HL-60/S4 (cell line): ENCODE measurements around the gene C1orf141.

Source experiments
- in situ Hi-C: fragments of 300-500 bp; cut with MboI; formaldehyde crosslinking; loops from 2 replicates; pipeline ENCODE4 v1.14.3; 2022; ENCODE audit warnings: low sequenced_read_pairs

Gene C1orf141

DNA sequence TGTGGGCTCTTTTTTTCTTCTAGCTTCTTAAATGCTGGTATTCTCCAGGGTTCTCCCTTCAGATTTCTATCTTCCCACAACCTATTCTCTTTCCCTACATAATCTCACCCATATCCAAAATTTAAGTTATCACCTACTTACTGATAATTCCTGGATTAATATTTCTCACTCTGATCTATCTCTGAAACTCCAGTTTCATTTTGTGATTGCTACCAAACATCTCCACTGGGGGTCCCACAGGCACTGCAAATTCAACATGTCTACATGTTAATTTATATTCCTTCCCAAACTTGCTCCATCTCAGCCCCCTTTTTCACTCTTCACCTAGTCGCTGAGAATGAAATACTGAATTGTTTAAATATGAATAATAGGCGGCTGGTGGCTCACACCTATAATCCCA, 9.9 kb upstream of the C1orf141 start:
- in situ Hi-C loops, result loop anchor here (10.0 kb wide), 2 partner anchors 150 to 380 kb away; no protein-coding TSS in a partner anchor

DNA sequence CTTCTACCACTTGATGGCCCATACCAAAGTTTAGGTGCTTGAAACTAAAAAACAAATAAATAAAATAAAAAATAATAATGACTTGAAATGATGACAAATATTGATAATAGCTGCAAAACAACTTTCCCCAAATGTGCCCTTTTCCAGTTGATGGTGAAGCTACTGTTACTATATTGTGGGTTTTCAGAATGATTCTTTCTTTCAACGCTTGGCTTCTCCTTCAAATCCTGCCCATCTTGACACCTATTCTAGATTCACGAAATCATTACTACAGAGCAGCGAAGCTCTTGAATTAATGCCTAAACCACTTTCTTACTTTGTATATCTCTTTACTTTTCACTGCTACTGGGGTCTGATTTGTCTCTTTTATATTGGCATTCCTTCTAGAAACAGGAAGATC, 9.2 kb upstream of the C1orf141 start:
- in situ Hi-C loops, result loop anchor here (10.0 kb wide), 2 partner anchors 149 to 379 kb away; no protein-coding TSS in a partner anchor

DNA sequence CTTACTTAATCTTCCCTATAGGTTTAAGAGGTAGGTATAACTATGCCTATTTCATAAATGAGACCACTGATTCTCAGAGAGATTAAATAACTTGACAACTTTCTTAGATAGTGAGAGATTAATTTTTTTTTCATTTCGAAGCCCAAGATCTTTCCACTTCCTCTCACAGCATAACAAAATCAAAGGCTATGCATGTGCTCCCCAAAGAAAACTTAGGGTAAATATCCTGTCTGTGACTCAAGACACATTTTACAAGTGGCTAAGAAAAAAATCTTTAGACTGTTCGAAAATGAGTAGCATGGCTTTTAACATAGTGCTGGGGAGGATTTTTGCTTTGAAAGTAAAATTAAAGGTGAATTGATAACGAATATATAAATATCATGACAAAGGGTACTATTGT, 8.2 kb upstream of the C1orf141 start:
- in situ Hi-C loops, result loop anchor here (10.0 kb wide), 2 partner anchors 148 to 378 kb away; no protein-coding TSS in a partner anchor

DNA sequence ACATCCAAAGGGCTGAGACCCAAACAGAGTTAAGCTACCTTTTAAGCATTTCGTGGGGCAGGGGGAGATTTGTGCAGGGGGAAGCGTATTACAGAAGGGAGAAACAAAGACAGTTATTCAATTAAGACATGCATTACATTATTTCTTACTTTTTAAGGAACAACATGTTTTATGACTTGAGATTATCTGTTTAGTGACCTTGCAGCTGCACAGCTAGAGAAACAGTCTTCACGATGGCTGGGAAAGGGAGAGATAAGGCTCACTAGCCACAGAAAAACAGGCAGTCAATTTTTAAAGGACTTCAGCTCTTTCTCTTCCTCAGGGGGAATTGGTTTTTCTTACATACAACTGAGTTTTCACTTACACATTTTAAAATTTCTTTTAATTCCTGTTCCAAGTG, 7.1 kb upstream of the C1orf141 start:
- in situ Hi-C loops, result loop anchor here (10.0 kb wide), 2 partner anchors 147 to 377 kb away; no protein-coding TSS in a partner anchor

DNA sequence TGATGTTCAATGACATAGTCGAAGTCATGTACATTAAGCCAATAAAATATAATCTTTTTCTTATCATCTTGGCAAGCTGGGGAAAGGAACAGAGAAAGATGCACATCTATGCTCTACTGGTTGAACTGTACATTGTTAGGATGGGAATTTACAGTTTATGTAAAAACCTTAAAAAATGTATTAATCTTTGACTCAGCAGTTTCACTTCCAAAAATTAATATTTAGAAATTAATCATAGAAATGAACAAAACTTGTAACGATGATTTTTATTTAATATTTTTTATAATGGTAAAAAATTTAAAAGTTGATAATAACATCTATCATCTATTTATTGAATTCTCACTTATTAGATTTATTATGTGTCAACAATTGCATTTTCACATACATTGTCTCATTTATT, 5.7 kb upstream of the C1orf141 start:
- in situ Hi-C loops, result loop anchor here (10.0 kb wide), 2 partner anchors 146 to 376 kb away; no protein-coding TSS in a partner anchor

DNA sequence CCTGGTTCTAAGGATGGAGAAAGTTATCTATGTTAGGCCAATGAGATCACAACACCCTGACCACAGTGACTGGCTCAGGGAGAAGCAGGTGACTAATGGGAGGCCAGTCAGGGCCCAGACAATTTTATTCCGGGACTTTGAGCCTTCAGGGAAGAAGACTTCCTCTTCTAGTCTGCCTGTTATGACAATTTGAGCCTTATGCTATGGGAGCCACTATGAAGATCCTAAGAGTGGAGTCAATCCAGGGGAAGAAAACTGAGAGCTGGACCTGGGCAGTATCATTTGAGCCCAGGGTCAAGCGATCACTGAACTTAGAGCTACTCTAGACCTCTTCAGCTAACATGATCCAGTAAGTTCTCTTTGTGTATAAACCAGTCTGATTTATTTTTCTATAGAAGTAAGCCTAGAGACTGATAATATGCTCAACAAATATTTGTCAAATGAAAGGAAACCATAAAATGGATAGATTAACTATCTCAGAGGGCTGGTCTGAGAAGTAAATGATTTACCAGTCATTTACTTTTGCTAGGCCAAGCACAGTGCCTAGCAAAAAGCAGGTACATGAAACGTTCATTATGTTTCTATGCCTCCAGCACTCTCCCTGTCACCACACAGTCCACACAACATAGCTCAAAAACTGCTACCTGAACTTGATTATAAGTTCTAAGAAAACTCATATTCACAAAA, 4.2 kb upstream of the C1orf141 start:
- in situ Hi-C loops, result no loop called here

DNA sequence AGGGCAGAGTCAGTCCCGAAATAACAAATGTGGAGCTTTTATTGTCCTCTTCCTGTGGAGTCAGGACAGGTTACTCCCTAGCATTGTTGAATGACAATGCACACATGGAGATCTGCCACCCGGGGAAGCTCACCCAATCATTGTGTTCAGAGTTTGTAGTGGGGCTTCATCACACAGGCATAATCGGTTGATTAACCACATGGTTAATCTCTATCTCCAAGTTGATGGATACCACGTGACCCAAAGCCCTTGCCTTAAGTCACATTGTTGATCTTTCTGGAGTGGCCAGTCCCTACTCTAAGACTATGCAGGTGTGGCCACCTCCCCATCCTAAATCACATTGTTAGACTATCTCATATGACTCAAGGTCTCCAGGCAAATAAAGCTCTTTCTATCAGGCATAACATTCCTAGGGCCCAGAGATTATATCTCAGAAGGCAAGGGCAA, 2.6 kb upstream of the C1orf141 start:
- in situ Hi-C loops, result no loop called here

DNA sequence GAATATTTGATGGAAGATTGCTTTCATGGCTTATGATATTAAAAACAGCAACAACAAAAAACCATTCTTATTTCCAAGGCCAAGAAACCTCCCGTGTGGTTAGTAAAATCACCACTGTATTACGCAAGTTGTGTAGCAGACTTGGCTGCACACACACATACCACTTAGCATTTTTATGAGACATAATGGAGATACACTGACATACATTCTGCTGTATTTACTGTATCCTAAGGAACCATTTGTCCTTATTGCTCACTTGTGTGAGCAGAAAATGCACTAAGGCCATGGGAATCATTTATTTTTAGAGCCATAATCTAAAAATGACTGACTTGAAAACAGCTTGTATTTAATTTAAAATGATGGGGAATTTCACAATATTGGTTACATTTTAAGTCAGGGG, 584 bp upstream of the C1orf141 start:
- in situ Hi-C loops, result no loop called here

DNA sequence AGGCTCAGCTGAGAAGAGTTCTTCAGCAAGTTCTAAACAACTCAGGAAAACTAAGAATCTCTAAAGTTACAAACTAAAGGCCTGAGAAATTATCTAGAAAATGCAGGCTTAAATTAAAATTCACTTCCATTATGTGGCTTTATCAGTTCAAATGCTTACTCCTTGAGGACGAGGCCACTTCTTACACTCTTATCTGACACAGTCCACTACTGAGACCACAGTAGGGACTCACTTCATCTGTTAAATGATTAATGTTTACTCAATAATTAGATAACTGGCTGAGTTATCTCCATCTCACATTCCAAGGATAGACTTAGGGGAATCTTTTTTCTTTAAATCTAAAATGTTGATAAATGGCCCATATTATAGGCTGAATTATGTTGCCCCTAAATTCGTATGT, 1.6 kb downstream of the C1orf141 start:
- in situ Hi-C loops, result no loop called here

DNA sequence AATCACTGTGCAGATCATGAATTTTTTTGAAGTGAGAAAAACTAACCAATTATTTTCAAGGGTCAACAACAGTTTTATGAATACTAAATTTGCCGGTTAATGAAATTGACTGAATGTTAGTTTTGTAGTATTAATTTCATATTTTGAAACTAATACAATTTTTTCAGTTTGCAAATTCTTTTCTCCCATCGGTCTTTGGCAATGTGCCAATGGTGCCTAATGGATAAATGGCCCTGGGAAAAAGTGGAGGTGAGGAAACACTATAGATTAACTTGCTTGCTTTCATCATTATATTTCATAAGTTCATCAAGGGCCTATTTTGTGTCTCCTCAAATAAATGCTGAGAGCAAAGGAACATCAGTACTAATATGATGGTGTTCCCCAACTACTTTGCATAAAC, 4.1 kb downstream of the C1orf141 start:
- in situ Hi-C loops, result no loop called here

DNA sequence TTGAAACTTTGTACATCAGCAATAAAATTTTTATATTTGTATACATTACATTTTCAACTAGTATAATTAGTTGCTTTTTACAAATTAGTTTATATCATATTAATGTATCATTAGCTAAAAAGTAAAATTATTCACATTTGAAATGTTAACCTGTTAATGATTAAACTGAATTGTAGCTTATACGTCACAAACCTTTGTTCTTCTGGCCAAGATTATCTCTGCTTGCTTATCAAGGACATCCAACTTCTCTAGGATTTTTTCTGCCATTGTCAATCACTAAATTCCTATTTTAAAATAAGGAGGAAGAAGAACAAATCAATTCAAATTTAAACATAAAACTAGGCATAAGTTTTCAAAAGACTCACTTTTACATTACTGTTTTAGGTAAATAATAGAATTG, 7.8 kb downstream of the C1orf141 start:
- in situ Hi-C loops, result no loop called here

DNA sequence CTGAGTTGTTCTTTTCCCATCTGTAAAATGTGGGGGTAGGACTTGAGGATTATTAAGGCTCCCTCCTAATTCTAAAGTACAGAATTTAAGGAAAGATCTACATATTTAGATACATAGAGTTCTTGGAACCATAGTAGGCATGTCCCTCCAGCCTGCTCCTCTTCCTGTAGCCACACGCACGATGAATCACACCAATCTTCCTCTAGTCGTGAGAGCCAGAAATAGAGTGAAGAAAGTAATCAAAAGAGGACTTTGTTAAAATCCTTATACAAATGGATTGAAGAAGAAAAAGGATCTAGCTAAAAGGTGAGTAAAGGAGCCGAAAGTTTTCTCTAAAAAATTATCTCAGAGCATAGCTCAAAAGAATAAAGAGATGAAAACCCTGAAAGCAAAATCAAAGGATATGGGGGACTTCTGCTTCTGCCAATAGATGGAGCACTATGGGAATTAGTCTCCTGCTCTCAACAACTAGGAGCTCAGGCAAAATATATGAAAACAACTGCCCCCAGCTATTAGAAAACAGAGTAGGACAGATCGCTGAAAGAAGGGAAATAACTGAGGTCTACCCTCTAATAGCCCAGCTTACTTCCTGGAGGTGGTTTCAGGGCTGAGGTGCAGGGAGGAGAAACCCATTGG, 8.5 kb downstream of the C1orf141 start:
- in situ Hi-C loops, result no loop called here

DNA sequence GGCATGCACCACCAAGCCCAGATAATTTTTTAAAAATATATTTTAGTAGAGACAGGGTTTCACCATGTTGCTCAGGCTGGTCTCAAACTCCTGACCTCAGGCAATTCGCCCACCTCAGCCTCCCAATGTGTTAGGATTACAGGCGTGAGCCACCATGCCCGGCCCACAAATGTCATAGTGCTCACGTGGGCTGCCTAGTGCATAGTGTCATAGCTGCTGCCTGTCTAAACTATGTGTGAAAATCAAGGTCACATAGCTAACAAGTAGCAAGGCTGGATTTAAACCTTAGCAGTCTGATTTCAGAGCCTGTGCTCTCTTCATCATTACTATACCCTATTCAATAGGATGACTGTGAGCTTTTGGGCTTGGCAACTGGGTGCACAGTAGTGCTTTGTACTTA, 10.3 kb downstream of the C1orf141 start:
- in situ Hi-C loops, result no loop called here

DNA sequence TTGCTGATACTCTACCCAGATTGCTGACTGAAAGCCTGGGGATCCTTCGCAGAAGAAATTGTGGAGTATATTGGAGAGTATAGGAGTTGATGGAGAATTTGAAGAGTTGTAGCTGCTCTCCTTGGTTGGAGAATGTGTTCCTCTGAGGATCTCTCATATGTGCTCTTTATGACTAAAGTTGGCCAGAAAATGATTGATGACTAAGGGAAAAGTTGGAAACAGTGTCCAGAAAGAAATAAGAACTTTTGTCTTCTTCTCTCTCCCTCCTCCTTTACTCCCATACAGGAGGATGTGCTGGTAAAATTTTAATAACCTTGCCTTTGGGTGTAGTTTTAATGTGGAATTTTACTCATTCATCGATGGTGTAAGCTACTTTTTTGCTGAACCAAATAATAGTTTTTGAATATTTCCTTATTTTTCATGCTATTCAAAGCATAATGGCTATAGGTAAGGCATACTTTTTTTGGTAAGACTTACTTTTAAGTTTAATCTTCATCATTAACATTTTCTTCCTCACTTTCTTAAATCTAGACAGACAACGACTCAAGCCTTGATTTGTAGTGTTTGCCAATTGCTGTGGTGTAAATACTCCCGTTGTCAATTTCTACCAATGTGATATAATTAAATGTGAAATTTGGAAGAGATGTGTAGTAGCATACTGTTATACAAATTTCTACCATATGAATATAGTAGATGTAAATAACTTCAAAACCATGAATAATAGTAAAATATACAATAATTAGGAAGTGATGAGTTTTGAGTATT, 13.7 kb downstream of the C1orf141 start:
- in situ Hi-C loops, result no loop called here

DNA sequence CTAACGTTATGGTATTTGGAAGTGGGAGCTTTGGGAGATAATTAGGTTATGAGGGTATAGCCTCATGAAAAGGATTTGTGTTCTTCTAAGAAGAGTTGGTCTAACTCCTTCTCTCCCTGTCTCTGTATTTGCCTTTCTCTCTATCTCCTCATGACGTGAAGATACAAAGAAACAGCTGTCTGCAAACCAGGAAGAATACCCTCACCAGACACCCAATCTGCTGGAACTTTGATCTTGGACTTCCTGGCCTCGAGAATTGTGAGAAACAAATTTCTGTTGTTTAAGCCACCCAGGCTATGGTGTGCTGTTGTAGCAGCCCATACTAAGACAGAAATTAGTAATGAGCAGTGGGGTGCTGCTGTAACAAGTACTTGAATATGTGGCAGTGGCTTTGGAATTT, 16.1 kb downstream of the C1orf141 start:
- in situ Hi-C loops, result no loop called here

DNA sequence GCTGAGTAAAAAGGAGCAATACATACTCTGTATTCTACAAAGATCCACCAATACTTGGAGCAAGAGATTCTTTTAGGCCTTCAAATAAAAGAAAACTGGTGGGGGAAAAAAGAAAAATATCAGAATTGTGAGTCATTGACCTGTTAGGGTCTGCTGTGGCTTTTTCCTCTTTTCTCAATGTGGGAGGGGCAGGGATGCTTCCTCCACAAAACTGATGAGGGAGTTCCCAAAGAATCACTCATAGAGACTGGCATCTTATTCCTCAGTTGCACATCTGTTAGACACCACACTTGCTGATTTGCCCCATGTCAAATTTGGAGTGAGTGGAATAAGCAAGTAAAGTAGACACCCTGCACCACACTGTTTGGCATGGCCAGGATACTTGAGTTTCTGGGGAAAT, 16.6 kb downstream of the C1orf141 start:
- in situ Hi-C loops, result no loop called here

DNA sequence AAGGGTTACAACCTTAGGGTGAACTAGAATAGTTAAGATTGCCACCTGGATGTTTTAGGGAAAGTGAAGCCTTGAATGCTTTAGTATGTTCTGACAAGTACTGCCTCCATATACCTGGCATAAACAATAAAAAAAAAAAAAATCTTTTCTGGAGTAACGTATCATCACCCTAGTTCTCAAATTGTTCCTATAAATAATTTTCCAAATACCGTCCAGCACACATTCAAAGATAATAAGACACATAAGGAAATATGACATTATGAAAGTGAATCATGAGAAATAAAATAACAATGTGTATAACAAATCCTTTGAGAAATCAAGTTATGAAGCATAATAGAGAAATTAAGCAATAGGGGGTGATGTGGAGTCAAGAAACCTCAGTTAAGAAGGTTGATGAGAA, 20.6 kb downstream of the C1orf141 start:
- in situ Hi-C loops, result no loop called here

DNA sequence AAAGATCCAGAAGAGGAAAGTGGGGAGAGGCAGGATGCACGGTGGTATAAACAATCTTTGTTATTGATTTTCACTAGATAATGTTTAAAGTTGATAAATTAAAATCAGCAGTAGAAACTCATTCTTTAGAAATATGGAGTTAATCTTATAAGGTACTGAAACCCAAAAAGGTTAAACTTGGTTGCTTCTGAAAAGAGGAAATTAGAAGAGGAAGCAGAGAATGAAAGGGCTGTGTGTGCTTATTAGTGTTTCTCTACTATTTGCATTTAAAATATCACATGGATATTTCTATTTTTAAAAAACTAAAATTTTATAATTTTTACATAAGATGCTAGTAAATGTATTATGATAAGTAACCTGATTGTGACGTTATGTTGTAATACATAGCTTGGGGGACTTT, 24.4 kb downstream of the C1orf141 start:
- in situ Hi-C loops, result no loop called here

DNA sequence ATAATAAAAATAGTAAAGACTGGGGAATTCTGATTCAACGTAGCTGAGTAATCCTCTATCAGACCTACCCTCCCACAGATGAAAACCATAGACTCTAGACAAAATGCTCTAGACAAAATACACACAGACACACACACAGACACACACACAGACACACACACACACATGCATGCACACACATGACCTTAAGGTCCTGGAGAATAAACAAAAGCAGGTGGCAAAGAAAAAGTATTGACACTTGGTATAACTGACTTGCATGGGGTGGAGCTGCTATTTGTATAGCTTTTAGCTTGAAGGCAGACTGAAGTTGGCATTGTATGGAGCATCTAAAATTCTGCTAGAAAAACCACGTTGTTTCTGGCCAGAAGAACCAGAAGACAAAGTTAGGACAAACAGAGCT, 29.3 kb downstream of the C1orf141 start:
- in situ Hi-C loops, result no loop called here

DNA sequence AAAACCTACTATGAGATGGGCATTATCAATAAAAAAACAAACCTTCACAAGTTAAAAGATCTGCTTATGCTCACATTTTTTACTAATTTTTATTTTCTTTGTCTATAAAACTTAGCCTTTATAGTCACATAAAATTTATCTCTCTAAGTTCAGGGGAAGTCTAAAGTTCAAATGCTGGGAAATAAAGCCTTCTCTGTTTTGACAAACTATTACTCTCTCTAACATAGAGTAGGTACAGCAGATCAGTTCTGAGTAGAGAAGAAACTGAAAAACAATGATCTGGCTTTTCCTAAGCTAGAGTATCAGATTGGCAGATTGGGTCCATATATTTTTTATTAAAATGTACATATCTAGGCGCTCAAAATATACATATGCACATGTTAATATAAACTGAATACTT, 31.2 kb downstream of the C1orf141 start:
- in situ Hi-C loops, result no loop called here

DNA sequence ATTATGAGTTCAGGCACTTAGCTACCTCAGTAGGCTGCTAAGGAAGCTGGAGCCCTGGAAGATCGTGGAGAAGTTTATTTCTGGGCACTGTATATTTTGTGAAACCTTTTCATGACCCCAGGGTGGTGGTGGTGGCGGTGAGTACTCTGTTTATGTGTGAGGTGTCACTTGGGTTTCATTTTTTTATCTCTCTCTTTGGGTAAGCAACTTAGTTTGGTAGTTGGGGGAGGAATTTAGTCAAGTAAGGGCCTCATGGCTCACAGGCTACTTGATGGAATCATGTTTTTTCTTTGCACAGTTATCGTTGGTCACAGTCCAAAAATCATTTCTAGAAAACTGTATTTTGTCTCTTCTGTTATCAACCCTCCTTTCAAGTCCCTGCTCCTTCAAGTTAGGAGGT, 33.9 kb downstream of the C1orf141 start:
- in situ Hi-C loops, result no loop called here

DNA sequence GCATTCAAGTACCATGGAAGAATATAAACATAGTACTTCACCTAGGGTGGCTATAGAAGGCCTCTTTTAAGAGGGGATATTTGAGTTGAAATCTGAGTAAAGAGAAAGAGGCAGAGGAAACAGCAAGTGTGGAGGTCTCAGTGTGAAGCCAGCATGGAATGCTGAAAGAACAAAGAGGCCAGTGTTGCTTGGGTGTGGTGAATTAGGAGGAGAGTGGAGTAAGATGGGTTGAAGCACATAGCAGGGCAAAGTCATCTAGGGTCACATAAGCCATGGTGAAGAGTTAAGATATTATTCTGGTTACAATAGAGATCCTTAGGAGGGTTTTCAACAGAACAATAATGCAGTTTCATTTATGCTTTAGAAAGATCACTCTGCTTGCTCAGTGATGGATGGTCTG, 37.5 kb downstream of the C1orf141 start:
- in situ Hi-C loops, result no loop called here
